ENCODE results near the gene PLA2G12A.

GRCh38 chr4:109675843-109676242, 54.0 kb downstream of the PLA2G12A start:
- no peak for TF ChIP-seq TAF1 (IDR thresholded peaks at IDR 0.05; ENCODE audit: borderline replicate concordance, low read depth, low read length)
- no peak for TF ChIP-seq CTCF (IDR thresholded peaks at IDR 0.05 in 2 of 3, conservative IDR thresholded peaks at IDR 0.05 in 1 of 3; ENCODE audit: control insufficient read depth in 2 of 3, extremely low read depth in 1 of 3, insufficient read depth in 1 of 3, low read depth in 3 of 3, low read length in 3 of 3)
- no peak for TF ChIP-seq EED (IDR thresholded peaks at IDR 0.05; ENCODE audit: low read depth)
- TF ChIP-seq EP300 (IDR thresholded peaks at IDR 0.05; ENCODE audit: borderline replicate concordance in 1 of 2, control insufficient read depth in 1 of 2, low read depth in 2 of 2, low read length in 2 of 2), result no peak
- no peak for TF ChIP-seq CHD1 (IDR thresholded peaks at IDR 0.05; ENCODE audit: low read depth, low read length)
- no peak for TF ChIP-seq RBBP5 (conservative IDR thresholded peaks at IDR 0.05)
- TF ChIP-seq MEF2B (IDR thresholded peaks at IDR 0.05; ENCODE audit: partially characterized antibody, poor library complexity, severe bottlenecking), result no peak
- no peak for TF ChIP-seq CBFB (IDR thresholded peaks at IDR 0.05; ENCODE audit: low read depth)
- no peak for TF ChIP-seq MAX (IDR thresholded peaks at IDR 0.05; ENCODE audit: low read depth, low read length)
- no peak for TF ChIP-seq BHLHE40 (IDR thresholded peaks at IDR 0.05; ENCODE audit: borderline replicate concordance in 1 of 2, low read depth in 2 of 2, low read length in 1 of 2)
- TF ChIP-seq GATAD2B (conservative IDR thresholded peaks at IDR 0.05; ENCODE audit: low read depth), result no peak
